ENCODE results near the gene PACRG. TPM values are rescaled to one million over a fixed set of nuclear protein-coding genes. Genes with fewer than 3 reads are reported as not detected.

The PACRG gene
- total RNA-seq, 6 donors from 2014 or later, result 0.52 to 15.3 (median 3.1) TPM

GRCh38 chr6:163218361-163218894, 490.7 kb downstream of the PACRG start:
- 81 to 97% methylated on average over 5 of the region's 5 CpGs for WGBS, 2 donors
- TF ChIP-seq CTCF (IDR thresholded peaks at IDR 0.05), result no peak
- no peak for TF ChIP-seq POLR2A (IDR thresholded peaks at IDR 0.05)
- TF ChIP-seq EP300 (IDR thresholded peaks at IDR 0.05), result no peak
- Histone ChIP-seq H3K9me3 (no peaks in the 10 kb centered on the region), H3K4me3 (no peak overlapping the region), H3K27me3 (no peaks in the 10 kb centered on the region), H3K4me1 (peaks cover 0 to 10% (median 0%) of the 10 kb centered on the region in 4 donors), H3K27ac (no peak overlapping the region), H3K36me3 (no peaks in the 10 kb centered on the region)
- no peak for ATAC-seq (ENCODE audit: low FRiP score in 2 of 2)
- no peak for DNase-seq

GRCh38 chr6:163226181-163226835, 498.5 kb downstream of the PACRG start:
- Histone ChIP-seq H3K4me3 (no peak overlapping the region), H3K4me1 (peaks cover 0 to under 1% (median 0%) of the 10 kb centered on the region in 4 donors), H3K27ac (no peak overlapping the region), H3K9me3 (no peaks in the 10 kb centered on the region), H3K36me3 (no peaks in the 10 kb centered on the region), H3K27me3 (no peaks in the 10 kb centered on the region)
- DNase-seq (no peak), ATAC-seq (ENCODE audit: low FRiP score in 2 of 2) (no peak)
- 91 to 92% methylated on average over 8 of the region's 9 CpGs for WGBS, 2 donors
- TF ChIP-seq CTCF (IDR thresholded peaks at IDR 0.05), result no peak

- TF ChIP-seq CTCF (IDR thresholded peaks at IDR 0.05), result no peak
- Histone ChIP-seq H3K4me3 (no peak overlapping the region), H3K4me1 (no peaks in the 10 kb centered on the region), H3K27me3 (no peaks in the 10 kb centered on the region), H3K36me3 (no peaks in the 10 kb centered on the region), H3K27ac (no peak overlapping the region), H3K9me3 (no peaks in the 10 kb centered on the region)
- 90 to 92% methylated on average over 10 of the region's 10 CpGs for WGBS, 2 donors
- DNase-seq (no peak), ATAC-seq (ENCODE audit: low FRiP score in 2 of 2) (no peak)
Observed at GRCh38 chr6:163226836-163227485, 499.2 kb downstream of the PACRG start.

- no peaks in the 10 kb centered on the region for H3K4me1 ChIP-seq
- H3K4me3 ChIP-seq, result no peak overlapping the region
- ATAC-seq (ENCODE audit: low FRiP score in 2 of 2), result no peak
- no peaks in the 10 kb centered on the region for H3K27me3 ChIP-seq
- H3K36me3 ChIP-seq, result no peaks in the 10 kb centered on the region
- H3K9me3 ChIP-seq, result no peaks in the 10 kb centered on the region
- no peak for DNase-seq
- 81 to 100% methylated on average over 1 of the region's 1 CpG for WGBS, 2 donors
- no peak overlapping the region for H3K27ac ChIP-seq
- TF ChIP-seq CTCF (IDR thresholded peaks at IDR 0.05) (no peak), EP300 (IDR thresholded peaks at IDR 0.05) (no peak), POLR2A (IDR thresholded peaks at IDR 0.05) (no peak), POLR2AphosphoS5 (IDR thresholded peaks at IDR 0.05) (no peak)
Observed at GRCh38 chr6:163228041-163228440, 500.3 kb downstream of the PACRG start.

GRCh38 chr6:163229050-163229449, 501.3 kb downstream of the PACRG start:
- H3K27me3 ChIP-seq, result no peaks in the 10 kb centered on the region
- no peak for TF ChIP-seq EP300 (IDR thresholded peaks at IDR 0.05)
- TF ChIP-seq POLR2A (IDR thresholded peaks at IDR 0.05), result no peak
- TF ChIP-seq POLR2AphosphoS5 (IDR thresholded peaks at IDR 0.05), result no peak
- TF ChIP-seq CTCF (IDR thresholded peaks at IDR 0.05), result no peak
- H3K27ac ChIP-seq, result no peak overlapping the region
- H3K4me3 ChIP-seq, result no peak overlapping the region
- WGBS, 2 donors, result 89 to 100% methylated on average over 1 to 2 of the region's 2 CpGs
- DNase-seq (no peak), ATAC-seq (ENCODE audit: low FRiP score in 2 of 2) (no peak)
- no peaks in the 10 kb centered on the region for H3K36me3 ChIP-seq
- H3K4me1 ChIP-seq, result no peaks in the 10 kb centered on the region
- no peaks in the 10 kb centered on the region for H3K9me3 ChIP-seq

Measured in upper lobe of left lung (tissue), 6 donors.